Parathyroid adenoma (tissue), 2 donors: ENCODE results near the gene PHLDA1.

Experiments used
- H2AFZ ChIP-seq: fragments of 300-600 bp; sonication (generic); one replicate; pipeline ENCODE4 v1.7.0; 2017; ENCODE audit warnings: antibody characterized with exemption, mild to moderate bottlenecking
- H3K27ac ChIP-seq: fragments of 300-600 bp; sonication (generic); one replicate; pipeline ENCODE4 v1.7.0; 2017
- H3K27me3 ChIP-seq: fragments of 300-600 bp; sonication (generic); one replicate; pipeline ENCODE4 v1.7.0; 2017; ENCODE audit warnings: low read length; ENCODE audit not compliant: control insufficient read depth, insufficient read depth
- H3K36me3 ChIP-seq: fragments of 300-600 bp; sonication (generic); one replicate; pipeline ENCODE4 v1.7.0; 2017; ENCODE audit warnings: low read length; ENCODE audit not compliant: control insufficient read depth, insufficient read depth
- H3K4me1 ChIP-seq: fragments of 300-600 bp; sonication (generic); one replicate; pipeline ENCODE4 v1.7.0; 2017; ENCODE audit warnings: control low read depth
- H3K4me2 ChIP-seq: fragments of 300-600 bp; sonication (generic); one replicate; pipeline ENCODE4 v1.7.0; 2017; ENCODE audit warnings: low read length
- H3K4me3 ChIP-seq: fragments of 300-600 bp; sonication (generic); one replicate; pipeline ENCODE4 v1.7.0; 2017; ENCODE audit warnings: low read depth, low read length
- H3K79me2 ChIP-seq: fragments of 300-600 bp; sonication (generic); one replicate; pipeline ENCODE4 v1.7.0; 2017; ENCODE audit warnings: control low read depth
- H3K9ac ChIP-seq: fragments of 300-600 bp; sonication (generic); one replicate; pipeline ENCODE4 v1.7.0; 2017; ENCODE audit warnings: mild to moderate bottlenecking
- H3K9me3 ChIP-seq: fragments of 300-600 bp; sonication (generic); one replicate; pipeline ENCODE4 v1.7.0; 2017; ENCODE audit warnings: low read length; ENCODE audit not compliant: control insufficient read depth
- CTCF ChIP-seq: fragments of 300-600 bp; sonication (generic); IDR thresholded peaks from one replicate; pipeline ENCODE4 v1.7.0; 2017; ENCODE audit warnings: antibody characterized with exemption, mild to moderate bottlenecking
- donor health status: primary hyperparathyroidism.

The PHLDA1 gene

GRCh38 chr12:76024942-76025600, 6.5 kb downstream of the PHLDA1 start:
- Histone ChIP-seq H3K27ac (no peak overlapping the region), H3K4me1 (no peaks in the 10 kb centered on the region), H3K4me2 (no peak overlapping the region), H3K79me2 (no peaks in the 10 kb centered on the region), H3K27me3 (no peaks in the 10 kb centered on the region), H3K36me3 (no peaks in the 10 kb centered on the region), H2AFZ (no peak overlapping the region), H3K9me3 (no peaks in the 10 kb centered on the region), H3K9ac (no peak overlapping the region), H3K4me3 (no peak overlapping the region)
- no peak for TF ChIP-seq CTCF

DNA sequence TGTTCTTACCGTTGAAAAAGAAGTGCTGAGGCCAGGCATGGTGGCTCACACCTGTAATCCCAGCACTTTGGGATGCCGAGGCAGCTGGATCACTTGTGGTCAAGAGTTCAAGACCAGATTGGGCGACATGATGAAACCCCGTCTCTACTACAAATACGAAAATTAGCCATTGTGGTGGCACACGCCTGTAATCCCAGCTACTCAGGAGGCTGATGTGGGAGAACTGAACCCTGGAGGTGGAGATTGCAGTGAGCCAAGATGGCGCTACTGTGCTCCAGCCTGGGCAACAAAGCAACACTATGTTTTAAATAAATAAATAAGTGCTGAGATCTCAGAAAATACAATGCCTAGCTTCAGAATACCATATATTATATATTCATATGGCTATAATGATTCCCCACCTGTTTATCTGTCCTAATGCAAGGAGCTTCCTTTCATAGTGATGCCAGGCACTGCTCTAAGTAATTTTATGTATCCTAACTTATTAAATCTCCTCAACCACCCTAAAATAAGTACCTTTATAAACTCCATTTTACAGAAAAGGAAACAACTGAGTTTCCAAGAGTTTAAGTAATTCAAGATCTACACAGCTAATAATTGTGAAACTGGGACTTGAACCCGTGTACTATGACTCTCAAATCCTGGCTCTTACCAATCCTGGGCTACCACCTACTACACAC, 7.3 kb downstream of the PHLDA1 start:
- H3K36me3 ChIP-seq, result no peaks in the 10 kb centered on the region
- H3K27me3 ChIP-seq, result no peaks in the 10 kb centered on the region
- no peak overlapping the region for H3K27ac ChIP-seq
- no peaks in the 10 kb centered on the region for H3K4me1 ChIP-seq
- no peaks in the 10 kb centered on the region for H3K79me2 ChIP-seq
- no peaks in the 10 kb centered on the region for H3K9me3 ChIP-seq
- H3K4me3 ChIP-seq, result no peak overlapping the region
- no peak for TF ChIP-seq CTCF
- H3K4me2 ChIP-seq, result no peak overlapping the region
- H2AFZ ChIP-seq, result no peak overlapping the region
- no peak overlapping the region for H3K9ac ChIP-seq

DNA sequence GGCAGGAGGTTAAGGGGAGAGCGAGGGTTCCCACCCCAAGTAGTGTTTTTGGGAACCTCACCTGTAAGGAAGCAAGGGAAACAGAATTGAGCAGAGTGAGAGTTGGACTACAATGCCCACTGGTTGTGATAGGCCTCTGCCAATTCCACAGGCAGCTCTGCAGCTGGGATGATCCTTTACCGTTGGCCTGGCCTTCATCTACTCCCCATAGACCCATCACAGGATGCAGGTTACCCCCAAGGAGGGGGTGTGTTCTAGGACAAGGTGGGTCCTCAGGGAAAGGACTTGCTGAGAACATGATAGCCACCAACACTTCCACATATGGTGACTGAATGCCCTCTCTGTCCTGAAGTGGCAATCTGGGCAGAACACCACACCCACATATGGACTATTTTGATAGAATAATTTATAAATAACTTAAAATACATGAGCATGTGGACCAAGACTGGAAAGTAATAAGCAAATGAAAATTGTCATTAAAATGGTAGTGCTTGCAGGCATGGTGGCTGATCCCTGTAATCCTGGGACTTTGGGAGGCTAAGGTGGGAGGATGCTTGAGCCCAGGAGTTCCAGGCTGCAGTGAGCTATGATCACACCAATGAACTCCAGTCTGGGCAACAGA, 8.4 kb downstream of the PHLDA1 start:
- H3K4me1 ChIP-seq, result no peaks in the 10 kb centered on the region
- no peaks in the 10 kb centered on the region for H3K79me2 ChIP-seq
- H3K4me2 ChIP-seq, result no peak overlapping the region
- no peaks in the 10 kb centered on the region for H3K36me3 ChIP-seq
- H3K4me3 ChIP-seq, result no peak overlapping the region
- TF ChIP-seq CTCF, result no peak
- no peaks in the 10 kb centered on the region for H3K27me3 ChIP-seq
- H3K9me3 ChIP-seq, result no peaks in the 10 kb centered on the region
- H3K9ac ChIP-seq, result no peak overlapping the region
- no peak overlapping the region for H2AFZ ChIP-seq
- H3K27ac ChIP-seq, result no peak overlapping the region

DNA sequence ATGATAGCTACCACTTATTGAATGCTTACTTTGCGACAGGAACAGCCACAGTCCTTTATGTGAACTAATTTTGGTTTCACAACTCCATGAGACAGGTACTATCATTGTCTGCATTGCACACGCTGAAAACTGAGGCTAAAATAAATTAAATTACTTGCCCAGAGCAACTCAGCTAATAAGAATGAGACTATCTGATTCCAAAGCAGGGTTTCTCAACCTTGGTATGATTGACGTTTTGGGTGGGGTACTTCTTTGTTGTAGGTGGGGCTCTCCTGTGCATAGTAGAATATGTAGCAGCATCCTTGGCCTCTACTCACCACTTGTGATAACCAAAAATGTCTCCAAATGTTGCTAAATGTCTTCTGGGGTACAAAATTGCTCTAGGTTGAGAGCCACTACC, 9.1 kb downstream of the PHLDA1 start:
- no peak overlapping the region for H3K4me3 ChIP-seq

More for the DNA sequence above, 9.1 kb downstream of the PHLDA1 start:
- Histone ChIP-seq H3K36me3 (no peaks in the 10 kb centered on the region), H3K4me1 (no peaks in the 10 kb centered on the region), H3K9ac (no peak overlapping the region), H3K27ac (no peak overlapping the region), H3K9me3 (no peaks in the 10 kb centered on the region), H3K79me2 (no peaks in the 10 kb centered on the region), H2AFZ (no peak overlapping the region), H3K4me2 (no peak overlapping the region), H3K27me3 (no peaks in the 10 kb centered on the region)
- TF ChIP-seq CTCF, result no peak
